HG02943 (cell line): ENCODE data around the gene CENPP.
A peak's percentile ranks its signal among the peaks of the same experiment; 100 is the strongest.

Experiments used
- ATAC-seq: cut with Tn5 transposase; IDR thresholded peaks from one replicate; pipeline ENCODE4 v1.9.1; 2021; ENCODE audit warnings: mild to moderate bottlenecking, low read depth, moderate library complexity; ENCODE audit not compliant: unreplicated experiment

The CENPP gene

GRCh38 chr9:92664394-92665152 lies 338.8 kb downstream of the CENPP start:
- no peak for ATAC-seq

GRCh38 chr9:92665836-92666235 lies 340.1 kb downstream of the CENPP start:
- no peak for ATAC-seq

GRCh38 chr9:92666236-92666635 lies 340.5 kb downstream of the CENPP start:
- no peak for ATAC-seq

- ATAC-seq = no peak
These were observed 341.3 kb downstream of the CENPP start for GRCh38 chr9:92666912-92667532.

DNA sequence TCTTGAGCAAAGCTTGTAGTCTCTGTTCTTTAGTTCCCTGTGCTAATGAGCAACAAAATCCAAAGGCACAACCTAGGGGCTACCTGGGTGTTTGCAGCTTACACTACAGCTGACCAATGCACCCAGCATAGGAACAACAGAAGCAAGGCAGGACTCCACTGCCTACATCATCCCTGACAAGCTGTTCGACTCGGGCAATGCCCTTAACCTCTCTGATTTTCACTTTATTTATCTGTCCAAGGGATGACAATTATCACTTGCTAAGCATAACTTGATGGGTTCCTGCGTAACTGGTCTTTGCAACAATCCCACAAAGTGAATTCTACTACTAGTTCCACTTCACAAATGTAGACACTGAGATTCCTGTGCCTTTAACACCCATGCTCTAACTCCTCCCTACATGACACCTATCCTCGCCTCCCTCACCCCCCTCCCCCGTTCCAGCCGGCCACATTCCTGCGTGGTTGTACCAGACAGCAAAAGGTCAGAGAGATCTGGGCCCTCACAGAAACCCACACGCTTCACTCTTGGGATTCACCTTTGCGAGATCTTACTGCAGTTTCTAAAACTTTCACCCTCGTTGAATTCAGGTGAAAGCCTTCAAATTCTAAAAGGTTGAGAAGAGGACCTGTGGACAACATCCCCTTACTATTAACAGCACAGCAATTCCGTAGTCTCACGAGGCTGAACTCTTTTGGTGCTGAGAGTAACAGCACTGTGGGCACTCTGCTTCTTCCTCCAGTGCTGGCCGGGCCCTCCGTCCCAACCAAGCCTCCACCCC lies 343.2 kb downstream of the CENPP start:
- peak; percentile 4 for ATAC-seq

GRCh38 chr9:92669527-92669889 lies 343.8 kb downstream of the CENPP start:
- ATAC-seq = no peak
